Endothelial cell of umbilical vein (primary cell): ENCODE data around the gene COPS7B. TPM values are rescaled to one million over a fixed set of nuclear protein-coding genes. Genes with fewer than 3 reads are reported as not detected.

Experiments used
- BruUV-seq: library from RNA; stranded (reverse); fragments of 400-500 nt; replicated peaks from 2 replicates; lab custom pipeline; 2021; lab: Mats Ljungman, UMichigan
- CTCF ChIA-PET: fragments of 300-600, 350-600 bp; sonication (Branson Sonifier 250); formaldehyde crosslinking; loops from one replicate; lab custom pipeline; 2021; ENCODE audit warnings: antibody characterized with exemption, inconsistent platforms; lab: Charles Lee
- POLR2A ChIA-PET: fragments of 300-600, 350-600 bp; sonication (Branson Sonifier 250); formaldehyde crosslinking; loops from one replicate; lab custom pipeline; 2021; ENCODE audit warnings: antibody characterized with exemption, inconsistent platforms; lab: Charles Lee
- DNase-seq: peaks from one replicate; pipeline ENCODE4 v3.0.0-alpha.2; 2011; ENCODE audit warnings: low read depth, low spot score
- FAIRE-seq: peaks from 2 replicates; lab custom pipeline; 2011; peaks lifted over from hg19 to GRCh38; lab: Jason Lieb, UNC
- H2AFZ ChIP-seq: 2 replicates; pipeline ENCODE4 v1.6.0; 2012; ENCODE audit warnings: low read depth, low read length, control low read depth, inconsistent platforms
- H3K27ac ChIP-seq: 2 replicates; pipeline ENCODE4 v1.5.1; 2011; ENCODE audit warnings: low read depth, mild to moderate bottlenecking, control low read depth, low read length, moderate library complexity; ENCODE audit not compliant: insufficient read depth
- H3K27me3 ChIP-seq, 2 experiments: 2 replicates each; pipeline versions ENCODE4 v1.6.0 to v1.6.1; 2011; ENCODE audit warnings: low read length in 2 of 2, mixed read lengths in 1 of 2; ENCODE audit not compliant: control insufficient read depth in 2 of 2, insufficient read depth in 2 of 2
- H3K36me3 ChIP-seq, 2 experiments: 2 replicates in 1 of 2; 3 replicates in 1 of 2; pipeline ENCODE4 v1.5.1; 2011; ENCODE audit warnings: low read length in 2 of 2, mild to moderate bottlenecking in 1 of 2, moderate library complexity in 1 of 2; ENCODE audit not compliant: control insufficient read depth in 2 of 2, insufficient read depth in 2 of 2; ENCODE audit errors: extremely low read depth in 1 of 2
- H3K4me1 ChIP-seq: 3 replicates; pipeline ENCODE4 v1.5.1; 2011; ENCODE audit warnings: mild to moderate bottlenecking, low read length; ENCODE audit not compliant: control insufficient read depth, insufficient read depth; ENCODE audit errors: extremely low read depth
- H3K4me2 ChIP-seq: 2 replicates; pipeline ENCODE4 v1.6.1; 2011; ENCODE audit warnings: low read length, control low read depth, mixed read lengths; ENCODE audit not compliant: insufficient read depth
- H3K4me3 ChIP-seq, 3 experiments: fragments of 200-600 bp in 1 of 3; sonication (generic), shearing (Covaris generic) in 1 of 3; replicated peaks in 1 of 3; 2 replicates each; pipeline ENCODE4 v1.5.1; 2011 to 2016; ENCODE audit warnings: control low read depth in 3 of 3, low read length in 3 of 3, mild to moderate bottlenecking in 2 of 3, inconsistent platforms in 1 of 3, low read depth in 1 of 3, moderate library complexity in 1 of 3; ENCODE audit not compliant: insufficient read depth in 1 of 3
- H3K79me2 ChIP-seq: 2 replicates; pipeline ENCODE4 v1.6.0; 2012; ENCODE audit warnings: low read length, inconsistent platforms; ENCODE audit not compliant: control insufficient read depth, insufficient read depth
- H3K9ac ChIP-seq: replicated peaks from 2 replicates; pipeline ENCODE3; 2011; ENCODE audit warnings: low read length, control low read depth; ENCODE audit not compliant: insufficient read depth; ENCODE audit errors: extremely low read depth
- H3K9me1 ChIP-seq: replicated peaks from 3 replicates; pipeline ENCODE4 v1.6.0; 2011; ENCODE audit warnings: mild to moderate bottlenecking, low read length; ENCODE audit not compliant: control insufficient read depth, insufficient read depth; ENCODE audit errors: extremely low read depth
- H3K9me3 ChIP-seq: replicated peaks from 2 replicates; pipeline ENCODE4 v1.5.1; 2012; ENCODE audit warnings: low read length, inconsistent platforms; ENCODE audit not compliant: control insufficient read depth, insufficient read depth
- H4K20me1 ChIP-seq: replicated peaks from 2 replicates; pipeline ENCODE3; 2011; ENCODE audit warnings: mild to moderate bottlenecking, low read length; ENCODE audit not compliant: control insufficient read depth, insufficient read depth; ENCODE audit errors: extremely low read depth
- EZH2 ChIP-seq: IDR thresholded peaks from 2 replicates; pipeline ENCODE4 v1.6.1; 2012; ENCODE audit warnings: borderline replicate concordance, low read depth, mild to moderate bottlenecking, moderate library complexity, low read length, inconsistent platforms; ENCODE audit not compliant: severe bottlenecking
- FOS ChIP-seq: IDR thresholded peaks from 2 replicates; pipeline ENCODE4 v1.6.1; 2011; ENCODE audit warnings: mild to moderate bottlenecking, low read length, moderate library complexity, borderline replicate concordance; ENCODE audit not compliant: insufficient read depth
- GATA2 ChIP-seq: IDR thresholded peaks from 2 replicates; pipeline ENCODE4 v1.7.0; 2011; ENCODE audit warnings: low read depth, mild to moderate bottlenecking, moderate library complexity, mixed read lengths, low read length; ENCODE audit not compliant: insufficient read length, insufficient read depth
- JUN ChIP-seq: IDR thresholded peaks from 2 replicates; pipeline ENCODE4 v1.6.1; 2011; ENCODE audit warnings: borderline replicate concordance, low read depth; ENCODE audit not compliant: insufficient read length, insufficient read depth
- MAX ChIP-seq: IDR thresholded peaks from 2 replicates; pipeline ENCODE4 v1.6.1; 2011; ENCODE audit not compliant: insufficient read depth, insufficient read length
- MYC ChIP-seq: IDR thresholded peaks from one replicate; pipeline ENCODE4 v1.6.1; 2011; ENCODE audit warnings: mild to moderate bottlenecking, low read depth, low read length
- POLR2A ChIP-seq: IDR thresholded peaks from 2 replicates; pipeline ENCODE4 v1.6.1; 2012; ENCODE audit warnings: low read depth, mild to moderate bottlenecking, control low read depth, low read length
- POLR2AphosphoS5 ChIP-seq: IDR thresholded peaks from 2 replicates; pipeline ENCODE4 v1.6.1; 2012; ENCODE audit warnings: low read depth, mild to moderate bottlenecking, control low read depth, low read length, moderate library complexity; ENCODE audit not compliant: insufficient read depth
- dilution Hi-C: fragments of 300-500 bp; cut with MboI; formaldehyde crosslinking; loops from one replicate; pipeline ENCODE4 v1.15.0; 2019; ENCODE audit warnings: low sequenced_read_pairs; ENCODE audit not compliant: extremely low pct_ligation_motif_present
- intact Hi-C: fragments of 100-400 bp; cut with micrococcal nuclease; formaldehyde crosslinking; loops from one replicate; pipeline ENCODE4 v1.10.0; 2022
- polyA plus RNA-seq, 4 experiments: library from polyadenylated mRNA; depleted of rRNA in 3 of 4; stranded (reverse) in 3 of 4; unstranded in 1 of 4; fragments of >200 nt; gene quantifications; 2 replicates each; pipeline versions ENCODE4 v1.2.1 to v1.2.3, GENCODE V29; 2011 to 2012; ENCODE audit warnings: missing spikeins in 1 of 4
- total RNA-seq: library from RNA; stranded (reverse); gene quantifications from 2 replicates; pipeline ENCODE4 v1.2.3, GENCODE V29; 2021
- TF ChIP-seq, protein P1 (sequence below), 2 donors: IDR thresholded peaks; 1 replicate in 1 of 2; 2 replicates in 1 of 2; pipeline ENCODE4 v1.5.1; 2011; ENCODE audit warnings: low read length in 2 of 2, mild to moderate bottlenecking in 2 of 2, moderate library complexity in 2 of 2, control low read depth in 1 of 2, inconsistent platforms in 1 of 2, low read depth in 1 of 2; ENCODE audit not compliant: insufficient read depth in 1 of 2; ENCODE audit errors: extremely low read depth in 1 of 2

COPS7B gene
- total and polyA plus RNA-seq, 2 donors (not counting 3 experiments of a cell fraction or from before 2014, with no cell fraction given), result 50.3 to 59.2 TPM

DNA sequence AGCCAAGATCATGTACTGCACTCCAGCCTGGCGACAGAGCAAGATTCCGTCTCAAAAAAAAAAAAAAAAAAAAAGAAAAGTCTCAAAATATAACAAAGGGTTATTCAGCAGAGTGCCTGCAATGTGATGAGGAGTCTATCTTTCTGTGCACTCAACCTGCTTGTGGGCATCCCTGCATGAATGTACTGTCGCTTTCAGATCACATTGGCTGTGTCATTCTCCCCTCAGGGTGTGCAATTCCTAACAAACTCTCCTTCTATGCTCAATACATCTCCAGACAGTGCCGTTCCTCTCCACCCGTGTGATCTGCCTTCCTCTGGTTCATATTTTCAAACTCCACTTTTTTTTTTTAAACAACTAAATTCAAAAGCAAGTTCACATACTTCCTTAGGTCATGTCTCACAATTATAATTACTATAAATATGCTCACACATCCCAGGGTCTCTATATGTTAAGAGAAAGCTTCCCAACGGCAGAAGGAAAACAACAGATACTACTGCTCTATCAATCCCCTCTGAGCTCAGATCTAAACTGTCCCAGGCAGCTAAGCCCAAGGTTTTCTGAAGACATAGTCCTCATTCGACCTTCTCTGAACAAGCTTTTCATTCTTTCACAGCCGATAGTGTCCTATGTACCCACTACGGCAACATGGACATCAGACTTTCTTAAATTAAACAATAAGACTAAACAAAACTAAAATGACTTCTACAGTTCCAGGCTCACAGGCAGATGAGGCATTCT lies 42.7 kb upstream of the COPS7B start:
- dilution Hi-C loops, result no loop called here
- no peaks in the 10 kb centered on the region for H3K4me1 ChIP-seq
- H3K9ac ChIP-seq, result no peak overlapping the region
- H3K4me3 ChIP-seq, result no peak overlapping the region
- H3K4me2 ChIP-seq, result no peak overlapping the region
- intact Hi-C loops, result no loop called here
- no peaks in the 10 kb centered on the region for H4K20me1 ChIP-seq
- no TSS peak for BruUV-seq
- DNase-seq (no peak), FAIRE-seq (no peak)
- no peak overlapping the region for H2AFZ ChIP-seq
- peaks cover 0 to 2% of the 10 kb centered on the region in 2 experiments for H3K27me3 ChIP-seq
- TF ChIP-seq, protein P1, sequence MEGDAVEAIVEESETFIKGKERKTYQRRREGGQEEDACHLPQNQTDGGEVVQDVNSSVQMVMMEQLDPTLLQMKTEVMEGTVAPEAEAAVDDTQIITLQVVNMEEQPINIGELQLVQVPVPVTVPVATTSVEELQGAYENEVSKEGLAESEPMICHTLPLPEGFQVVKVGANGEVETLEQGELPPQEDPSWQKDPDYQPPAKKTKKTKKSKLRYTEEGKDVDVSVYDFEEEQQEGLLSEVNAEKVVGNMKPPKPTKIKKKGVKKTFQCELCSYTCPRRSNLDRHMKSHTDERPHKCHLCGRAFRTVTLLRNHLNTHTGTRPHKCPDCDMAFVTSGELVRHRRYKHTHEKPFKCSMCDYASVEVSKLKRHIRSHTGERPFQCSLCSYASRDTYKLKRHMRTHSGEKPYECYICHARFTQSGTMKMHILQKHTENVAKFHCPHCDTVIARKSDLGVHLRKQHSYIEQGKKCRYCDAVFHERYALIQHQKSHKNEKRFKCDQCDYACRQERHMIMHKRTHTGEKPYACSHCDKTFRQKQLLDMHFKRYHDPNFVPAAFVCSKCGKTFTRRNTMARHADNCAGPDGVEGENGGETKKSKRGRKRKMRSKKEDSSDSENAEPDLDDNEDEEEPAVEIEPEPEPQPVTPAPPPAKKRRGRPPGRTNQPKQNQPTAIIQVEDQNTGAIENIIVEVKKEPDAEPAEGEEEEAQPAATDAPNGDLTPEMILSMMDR (IDR thresholded peaks at IDR 0.05; ENCODE audit: extremely low read depth in 1 of 2, insufficient read depth in 1 of 2, low read depth in 1 of 2, low read length in 2 of 2), result no peak
- TF ChIP-seq GATA2 (no peak), POLR2A (no peak), FOS (no peak), EZH2 (no peak), POLR2AphosphoS5 (no peak), JUN (no peak), MYC (no peak), MAX (no peak)
- H3K27ac ChIP-seq, result no peak overlapping the region
- ChIA-PET CTCF (interaction anchor here (0.7 to 1.8 kb wide), 2 partner anchors 10 to 38 kb away, joined by 3 to 10 read pairs; partner anchors contain the start of gene PDE6D), POLR2A (no interaction called here)
- no peaks in the 10 kb centered on the region for H3K79me2 ChIP-seq
- H3K36me3 ChIP-seq, result no peaks in the 10 kb centered on the region
- no peaks in the 10 kb centered on the region for H3K9me3 ChIP-seq
- H3K9me1 ChIP-seq, result no peaks in the 10 kb centered on the region
